Effector memory CD4-positive, alpha-beta T cell (primary cell): ENCODE results near the gene RNASE4.
"Not testable (repeated sequence)": the region's sequence is repeated elsewhere in the genome, so short reads cannot be mapped to it uniquely, and the experiment has no call there.

ENCODE experiments used
- DNase-seq, 3 donors: peaks; one replicate each; pipeline ENCODE4 v3.0.0-alpha.2; 2020
- H3K27ac ChIP-seq: 2 replicates; pipeline ENCODE4 v1.7.0; 2013; ENCODE audit warnings: mild to moderate bottlenecking, low read length, moderate library complexity; ENCODE audit not compliant: insufficient read depth, poor library complexity, severe bottlenecking
- H3K27me3 ChIP-seq: replicated peaks from 2 replicates; pipeline ENCODE4 v1.7.0; 2013; ENCODE audit warnings: mild to moderate bottlenecking, low read length; ENCODE audit not compliant: insufficient read depth, control insufficient read depth, poor library complexity, severe bottlenecking
- H3K36me3 ChIP-seq: 2 replicates; pipeline ENCODE4 v1.7.0; 2013; ENCODE audit warnings: mild to moderate bottlenecking, low read length, moderate library complexity; ENCODE audit not compliant: control insufficient read depth, insufficient read depth
- H3K4me1 ChIP-seq: 2 replicates; pipeline ENCODE4 v1.7.0; 2013; ENCODE audit warnings: low read length, mild to moderate bottlenecking; ENCODE audit not compliant: control insufficient read depth, insufficient read depth, poor library complexity, severe bottlenecking
- H3K4me3 ChIP-seq: 2 replicates; pipeline ENCODE4 v1.7.0; 2013; ENCODE audit warnings: low read length, low read depth, mild to moderate bottlenecking; ENCODE audit not compliant: insufficient read depth, poor library complexity, severe bottlenecking
- H3K9me3 ChIP-seq: 2 replicates; pipeline ENCODE4 v1.7.0; 2013; ENCODE audit warnings: mild to moderate bottlenecking, low read length, moderate library complexity; ENCODE audit not compliant: control insufficient read depth
- total RNA-seq, 3 donors: gene quantifications; one replicate each; lab custom pipeline; 2026; lab: John Stamatoyannopoulos, UW

RNASE4 gene
- total RNA-seq, result 0 reads per million in 3 donors

- H3K36me3 ChIP-seq, result no peaks in the 10 kb centered on the region
- H3K4me1 ChIP-seq, result peaks cover 21% of the 10 kb centered on the region
- peak within 1 kb of the TSS; percentile 94 for H3K27ac ChIP-seq
- peak; percentile 63 to 74 (median 67) for DNase-seq
- peak within 1 kb of the TSS; percentile 81 for H3K4me3 ChIP-seq
- H3K27me3 ChIP-seq, result no peaks in the 10 kb centered on the region
- no peaks in the 10 kb centered on the region for H3K9me3 ChIP-seq
Measured at GRCh38 chr14:20683891-20684661, at the start of gene RNASE4. Gene RNASE4, plus strand, starts transcription at chr14:20684560. Its CDS starts 14,812 bp downstream, at chr14:20699372.

- no peak within 1 kb of the TSS for H3K4me3 ChIP-seq
- no peaks in the 10 kb centered on the region for H3K9me3 ChIP-seq
- H3K27me3 ChIP-seq, result no peaks in the 10 kb centered on the region
- no peak for DNase-seq
- no peaks in the 10 kb centered on the region for H3K36me3 ChIP-seq
- H3K4me1 ChIP-seq, result no peaks in the 10 kb centered on the region
- no peak within 1 kb of the TSS for H3K27ac ChIP-seq
Measured at GRCh38 chr14:20641591-20641990, 42.8 kb upstream of the RNASE4 start, which contains the start of gene OR6S1. Gene OR6S1, minus strand, starts transcription at chr14:20641691. Its CDS starts 0 bp downstream, at chr14:20641691.

GRCh38 chr14:20642182-20642581 is 42.2 kb upstream of the RNASE4 start:
- no peaks in the 10 kb centered on the region for H3K27me3 ChIP-seq
- DNase-seq, result no peak
- no peak overlapping the region for H3K27ac ChIP-seq
- H3K9me3 ChIP-seq, result no peaks in the 10 kb centered on the region
- H3K4me3 ChIP-seq, result no peak overlapping the region
- no peaks in the 10 kb centered on the region for H3K4me1 ChIP-seq
- no peaks in the 10 kb centered on the region for H3K36me3 ChIP-seq

DNA sequence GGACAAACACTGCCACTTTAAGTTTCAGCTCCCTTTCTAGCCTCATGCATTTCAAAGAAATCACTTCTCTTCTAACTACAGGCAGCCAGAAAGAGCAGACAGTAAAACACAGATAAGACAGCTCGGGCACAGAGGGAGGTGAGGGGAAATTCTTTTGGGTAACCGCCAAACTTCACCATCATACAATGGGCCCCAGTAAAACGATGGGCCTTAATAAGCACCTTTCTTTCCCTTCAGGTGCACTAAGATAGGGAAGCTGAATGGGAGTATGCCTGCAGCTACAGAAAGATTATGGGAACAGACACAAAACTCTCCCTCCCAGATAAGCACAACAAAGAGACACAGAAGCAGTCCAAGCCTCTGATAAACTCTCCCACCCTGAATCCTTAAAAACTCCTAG is 41.6 kb upstream of the RNASE4 start:
- H3K4me3 ChIP-seq, H3K36me3 ChIP-seq, H3K4me1 ChIP-seq, H3K9me3 ChIP-seq, DNase-seq, H3K27me3 ChIP-seq, H3K27ac ChIP-seq: not testable (repeated sequence)

DNA sequence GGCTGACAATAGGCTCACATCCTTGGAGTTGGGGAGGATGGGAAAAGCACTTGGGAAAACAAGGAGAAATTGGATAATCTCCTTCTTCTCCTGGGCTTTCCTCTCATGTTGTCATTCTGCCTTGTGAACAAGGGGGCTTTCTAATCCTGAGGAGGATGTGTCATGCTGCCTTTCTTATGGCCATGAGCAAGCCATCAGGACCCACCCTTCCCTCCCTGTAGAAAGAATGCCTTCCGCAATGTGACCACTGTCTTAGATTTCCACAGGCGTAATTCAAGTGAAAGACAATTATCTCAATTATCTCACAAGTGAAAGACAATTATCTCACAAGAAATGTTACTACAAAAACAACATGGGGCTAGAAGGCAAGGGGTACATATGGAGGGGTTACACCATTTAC is 39.8 kb upstream of the RNASE4 start:
- no peaks in the 10 kb centered on the region for H3K27me3 ChIP-seq
- no peaks in the 10 kb centered on the region for H3K4me1 ChIP-seq
- no peak for DNase-seq
- no peak overlapping the region for H3K4me3 ChIP-seq
- no peak overlapping the region for H3K27ac ChIP-seq
- no peaks in the 10 kb centered on the region for H3K36me3 ChIP-seq
- H3K9me3 ChIP-seq, result no peaks in the 10 kb centered on the region

- Histone ChIP-seq H3K27ac (no peak overlapping the region), H3K27me3 (no peaks in the 10 kb centered on the region), H3K4me3 (no peak overlapping the region), H3K9me3 (no peaks in the 10 kb centered on the region), H3K36me3 (no peaks in the 10 kb centered on the region), H3K4me1 (no peaks in the 10 kb centered on the region)
- no peak for DNase-seq
Measured at GRCh38 chr14:20645481-20645880, 38.9 kb upstream of the RNASE4 start.

DNA sequence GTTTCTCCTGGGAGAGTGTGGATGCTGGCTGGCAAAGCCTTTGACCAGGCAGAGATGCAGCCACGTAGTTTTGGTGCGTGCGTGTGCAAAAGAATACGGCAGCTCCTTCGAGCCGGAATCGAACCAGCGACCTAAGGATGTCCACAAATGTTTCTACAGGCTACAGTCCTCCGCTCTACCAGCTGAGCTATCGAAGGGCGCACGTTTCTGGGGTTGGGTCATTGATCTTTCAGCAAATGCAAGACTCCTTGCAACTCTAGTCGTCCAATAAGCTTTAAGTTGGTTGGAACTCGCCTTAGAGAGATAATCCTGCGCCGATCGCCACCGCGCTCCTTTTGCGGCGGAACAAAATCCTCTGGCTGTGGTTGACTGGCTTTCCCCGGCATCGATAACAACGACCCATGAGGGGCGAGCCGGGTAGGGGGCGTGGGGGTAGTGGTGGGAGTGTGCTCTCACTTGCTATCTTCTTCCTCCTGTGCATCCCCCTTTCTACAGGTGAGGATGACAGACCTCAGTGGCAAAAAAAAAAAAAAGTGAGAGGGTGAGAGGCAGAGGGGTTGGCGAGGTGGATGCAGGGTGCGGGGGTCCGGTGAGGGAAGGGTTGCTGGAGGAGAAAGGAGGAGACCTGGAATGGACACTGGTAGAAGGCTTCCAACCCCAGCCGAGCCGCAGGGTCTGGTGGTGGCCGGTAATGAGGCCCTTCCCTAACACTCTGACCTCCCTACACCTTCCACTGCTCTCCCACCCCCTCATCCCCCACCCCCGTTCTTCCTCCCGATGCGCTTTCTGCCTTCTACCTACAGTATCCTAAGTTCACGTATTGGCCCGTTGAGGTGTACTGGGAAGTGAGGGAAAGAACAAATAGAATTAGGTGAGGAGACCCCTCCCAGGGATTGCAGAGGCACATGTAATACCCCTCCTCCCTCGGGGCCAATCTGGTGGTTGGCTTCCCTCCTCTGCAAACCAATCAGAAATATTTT is 31.1 kb upstream of the RNASE4 start:
- DNase-seq, result peak in 1 of 3 donors; percentile 13

GRCh38 chr14:20655851-20656250 is 28.5 kb upstream of the RNASE4 start:
- peaks cover 36% of the 10 kb centered on the region for H3K27me3 ChIP-seq
- no peaks in the 10 kb centered on the region for H3K9me3 ChIP-seq
- H3K27ac ChIP-seq, result no peak overlapping the region
- DNase-seq, result no peak
- H3K4me3 ChIP-seq, result no peak overlapping the region
- H3K36me3 ChIP-seq, result no peaks in the 10 kb centered on the region
- H3K4me1 ChIP-seq, result peaks cover 16% of the 10 kb centered on the region

More for the DNA sequence above, 31.1 kb upstream of the RNASE4 start:
- H3K4me1 ChIP-seq, result peaks cover 16% of the 10 kb centered on the region
- H3K27me3 ChIP-seq, result peaks cover 36% of the 10 kb centered on the region
- H3K36me3 ChIP-seq, result no peaks in the 10 kb centered on the region
- H3K4me3 ChIP-seq, result no peak overlapping the region
- no peaks in the 10 kb centered on the region for H3K9me3 ChIP-seq
- no peak overlapping the region for H3K27ac ChIP-seq

GRCh38 chr14:20656274-20656673 is 28.1 kb upstream of the RNASE4 start:
- DNase-seq, result no peak
- H3K4me3 ChIP-seq, result no peak overlapping the region
- H3K27ac ChIP-seq, result no peak overlapping the region
- H3K36me3 ChIP-seq, result no peaks in the 10 kb centered on the region
- peaks cover 33% of the 10 kb centered on the region for H3K27me3 ChIP-seq
- H3K4me1 ChIP-seq, result peaks cover 16% of the 10 kb centered on the region
- no peaks in the 10 kb centered on the region for H3K9me3 ChIP-seq
